ENCODE data around the gene PRDM16. TPM values are rescaled to one million over a fixed set of nuclear protein-coding genes. Genes with fewer than 3 reads are reported as not detected.

PRDM16 gene
- total and polyA plus RNA-seq, 2 of the 13 experiments (the other 11 are each of a cell fraction or from before 2014, with no cell fraction given): 0.15 to 0.81 TPM

GRCh38 chr1:3317456-3317855 lies 248.5 kb downstream of the PRDM16 start (continued):
- TF ChIP-seq ATF7-NPFF (CRISPR knock-in tag; IDR thresholded peaks at IDR 0.05; ENCODE audit: low read depth): no peak
- TF ChIP-seq RAD21 (CRISPR knock-in tag; IDR thresholded peaks at IDR 0.05): no peak

- no TSS peak for BruUV-seq (replicated peaks)
- TF ChIP-seq KAT2B (IDR thresholded peaks at IDR 0.05; ENCODE audit: borderline replicate concordance, low read depth, low read length): peak; percentile 79
- TF ChIP-seq ZNF713 (CRISPR knock-in tag; IDR thresholded peaks at IDR 0.05): no peak
- no peak for TF ChIP-seq AGO1 (IDR thresholded peaks at IDR 0.05; ENCODE audit: low read depth, low read length, poor library complexity, severe bottlenecking)
- no peak for TF ChIP-seq DPF2 (CRISPR knock-in tag; IDR thresholded peaks at IDR 0.05; ENCODE audit: borderline replicate concordance, low read depth)
- in situ Hi-C loops (cut with HindIII; ENCODE audit: extremely low pct_ligation_motif_present, low pct_unique_long_range_greater_than_20kb): no loop called here
- H3K9ac ChIP-seq (ENCODE audit: insufficient read depth, low read depth, low read length): no peak overlapping the region
- no peak overlapping the region for H3K27ac ChIP-seq (ENCODE audit: extremely low read length, insufficient read depth, low read length)
- intact Hi-C loops (cut with micrococcal nuclease; ENCODE audit: unreplicated experiment): no loop called here
- ChIA-PET POLR2A (interaction anchor here (0.7 to 2.9 kb wide), 2 partner anchors 17 to 22 kb away, joined by 3 to 25 read pairs; no protein-coding TSS in a partner anchor), CTCF (ENCODE audit: low intra/inter-chr PET ratio, low total read pairs) (no interaction called here)
- no peaks in the 10 kb centered on the region for H4K20me1 ChIP-seq (ENCODE audit: insufficient read depth, low read length)
- WGBS (ENCODE audit: low lambda C conversion rate): 93% methylated on average over 2 of the region's 2 CpGs
- no peaks in the 10 kb centered on the region; a peak in 1 of 5 replicates for H3K36me3 ChIP-seq (replicated peaks in 1 of 2; ENCODE audit: control insufficient read depth in 1 of 2, insufficient read depth in 2 of 2, low read length in 2 of 2)
- no peaks in the 10 kb centered on the region; a peak in 1 of 5 replicates for H3K27me3 ChIP-seq (ENCODE audit: control insufficient read depth in 1 of 2, insufficient read depth in 2 of 2, low read length in 2 of 2)
- no peak for DNase-seq (ENCODE audit: low spot score)
- no peak overlapping the region for H3K4me3 ChIP-seq (replicated peaks in 1 of 3; ENCODE audit: insufficient read depth in 1 of 3, low read depth in 2 of 3, low read length in 3 of 3)
- peaks cover 77% of the 10 kb centered on the region for H3K4me1 ChIP-seq (ENCODE audit: insufficient read depth, low read length)
- no peaks in the 10 kb centered on the region for H3K9me3 ChIP-seq (ENCODE audit: low read length)
- no peak overlapping the region for H2AFZ ChIP-seq (ENCODE audit: low read length)
- peaks cover 15% of the 10 kb centered on the region for H3K79me2 ChIP-seq (ENCODE audit: insufficient read depth, low read length)
- FAIRE-seq: no peak
- H3K4me2 ChIP-seq (ENCODE audit: low read depth, low read length): no peak overlapping the region
- no peak for ATAC-seq
Observed at GRCh38 chr1:3318329-3318728, 249.3 kb downstream of the PRDM16 start.

DNA sequence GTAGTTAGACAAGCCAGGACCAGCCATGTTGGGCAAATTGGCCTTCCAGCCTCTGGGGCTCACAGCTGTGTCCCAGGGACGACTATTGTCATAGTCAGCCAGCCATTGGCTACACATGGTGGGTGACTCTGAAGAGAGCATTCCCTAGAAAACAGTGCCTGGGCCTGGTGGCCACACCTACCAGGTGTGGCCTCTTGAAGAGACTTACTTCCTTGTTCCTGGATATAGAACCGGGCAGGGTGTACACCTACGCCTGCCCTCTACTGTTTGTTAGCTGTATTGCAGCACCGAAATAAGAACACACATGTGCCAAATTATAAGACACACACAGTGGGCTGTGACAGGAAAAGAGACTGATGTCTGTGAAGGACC lies 250.9 kb downstream of the PRDM16 start:
- in situ Hi-C loops (cut with HindIII; ENCODE audit: extremely low pct_ligation_motif_present, low pct_unique_long_range_greater_than_20kb) (no loop called here), intact Hi-C loops (cut with micrococcal nuclease; ENCODE audit: unreplicated experiment) (loop anchor here (1.0 to 2.0 kb wide), 3 partner anchors 27 to 254 kb away; no protein-coding TSS in a partner anchor)
- DNase-seq (ENCODE audit: low spot score) (peak; percentile 89), FAIRE-seq (no peak), ATAC-seq (peak; percentile 63)
- 0% methylated on average over 3 of the region's 4 CpGs for WGBS (ENCODE audit: low lambda C conversion rate)
- H3K27me3 ChIP-seq (ENCODE audit: control insufficient read depth in 1 of 2, insufficient read depth in 2 of 2, low read length in 2 of 2): no peaks in the 10 kb centered on the region; a peak in 1 of 5 replicates
- ChIA-PET POLR2A (interaction anchor here (0.9 to 2.9 kb wide), 12 partner anchors 8 to 249 kb away, joined by 3 to 54 read pairs (median 7); no protein-coding TSS in a partner anchor), CTCF (ENCODE audit: low intra/inter-chr PET ratio, low total read pairs) (interaction anchor here (0.9 to 1.7 kb wide), 4 partner anchors 29 to 254 kb away, joined by 3 to 8 read pairs (median 5); no protein-coding TSS in a partner anchor)
- H3K4me1 ChIP-seq (ENCODE audit: insufficient read depth, low read length): peaks cover 79% of the 10 kb centered on the region
- no peaks in the 10 kb centered on the region for H3K9me3 ChIP-seq (ENCODE audit: low read length)
- no peak overlapping the region for H2AFZ ChIP-seq (ENCODE audit: low read length)
- H4K20me1 ChIP-seq (ENCODE audit: insufficient read depth, low read length): no peaks in the 10 kb centered on the region
- H3K79me2 ChIP-seq (ENCODE audit: insufficient read depth, low read length): peaks cover 15% of the 10 kb centered on the region
- H3K4me3 ChIP-seq (replicated peaks in 1 of 3; ENCODE audit: insufficient read depth in 1 of 3, low read depth in 2 of 3, low read length in 3 of 3): peak overlapping the region in 2 of 3 experiments; percentile 6 to 74; a peak in 2 of 6 replicates
- peak overlapping the region; percentile 81 for H3K27ac ChIP-seq (ENCODE audit: extremely low read length, insufficient read depth, low read length)
- H3K4me2 ChIP-seq (ENCODE audit: low read depth, low read length): peak overlapping the region; percentile 95
- no peaks in the 10 kb centered on the region; a peak in 1 of 5 replicates for H3K36me3 ChIP-seq (replicated peaks in 1 of 2; ENCODE audit: control insufficient read depth in 1 of 2, insufficient read depth in 2 of 2, low read length in 2 of 2)
- no TSS peak for BruUV-seq (replicated peaks)
- peak overlapping the region; percentile 52 for H3K9ac ChIP-seq (ENCODE audit: insufficient read depth, low read depth, low read length)
- TF ChIP-seq CREB1 (IDR thresholded peaks at IDR 0.05) (0 out of 2 replicates have a peak, but pooled peaks have one; percentile 29), CREB1 (CRISPR knock-in tag; IDR thresholded peaks at IDR 0.05) (no peak), ZSCAN31 (CRISPR knock-in tag; IDR thresholded peaks at IDR 0.05; ENCODE audit: low read depth) (no peak), ZNF766 (CRISPR knock-in tag; IDR thresholded peaks at IDR 0.05; ENCODE audit: borderline replicate concordance) (no peak), ELF3 (CRISPR knock-in tag; IDR thresholded peaks at IDR 0.05) (peak; percentile 98), REPIN1 (CRISPR knock-in tag; IDR thresholded peaks at IDR 0.05; ENCODE audit: borderline replicate concordance, low read depth) (no peak), STAG1 (CRISPR knock-in tag; IDR thresholded peaks at IDR 0.05) (peak; percentile 76), SMAD3 (CRISPR knock-in tag; IDR thresholded peaks at IDR 0.05) (no peak), SAFB2 (CRISPR knock-in tag; IDR thresholded peaks at IDR 0.05; ENCODE audit: borderline replicate concordance, low read depth) (0 out of 2 replicates have a peak, but pooled peaks have one; percentile 8), ZSCAN9 (CRISPR knock-in tag; IDR thresholded peaks at IDR 0.05; ENCODE audit: borderline replicate concordance) (no peak), GATAD2A (CRISPR knock-in tag; IDR thresholded peaks at IDR 0.05) (no peak), BHLHE40 (IDR thresholded peaks at IDR 0.05; ENCODE audit: low read length) (no peak)
- TF ChIP-seq, protein P1, sequence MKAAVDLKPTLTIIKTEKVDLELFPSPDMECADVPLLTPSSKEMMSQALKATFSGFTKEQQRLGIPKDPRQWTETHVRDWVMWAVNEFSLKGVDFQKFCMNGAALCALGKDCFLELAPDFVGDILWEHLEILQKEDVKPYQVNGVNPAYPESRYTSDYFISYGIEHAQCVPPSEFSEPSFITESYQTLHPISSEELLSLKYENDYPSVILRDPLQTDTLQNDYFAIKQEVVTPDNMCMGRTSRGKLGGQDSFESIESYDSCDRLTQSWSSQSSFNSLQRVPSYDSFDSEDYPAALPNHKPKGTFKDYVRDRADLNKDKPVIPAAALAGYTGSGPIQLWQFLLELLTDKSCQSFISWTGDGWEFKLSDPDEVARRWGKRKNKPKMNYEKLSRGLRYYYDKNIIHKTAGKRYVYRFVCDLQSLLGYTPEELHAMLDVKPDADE (CRISPR knock-in tag; IDR thresholded peaks at IDR 0.05): no peak
